GM21423 (cell line): ENCODE measurements around the gene EML1.

Experiments
- ATAC-seq: cut with Tn5 transposase; IDR thresholded peaks from one replicate; pipeline ENCODE4 v1.9.1; 2021; ENCODE audit warnings: mild to moderate bottlenecking, moderate library complexity; ENCODE audit not compliant: unreplicated experiment

The EML1 gene

DNA sequence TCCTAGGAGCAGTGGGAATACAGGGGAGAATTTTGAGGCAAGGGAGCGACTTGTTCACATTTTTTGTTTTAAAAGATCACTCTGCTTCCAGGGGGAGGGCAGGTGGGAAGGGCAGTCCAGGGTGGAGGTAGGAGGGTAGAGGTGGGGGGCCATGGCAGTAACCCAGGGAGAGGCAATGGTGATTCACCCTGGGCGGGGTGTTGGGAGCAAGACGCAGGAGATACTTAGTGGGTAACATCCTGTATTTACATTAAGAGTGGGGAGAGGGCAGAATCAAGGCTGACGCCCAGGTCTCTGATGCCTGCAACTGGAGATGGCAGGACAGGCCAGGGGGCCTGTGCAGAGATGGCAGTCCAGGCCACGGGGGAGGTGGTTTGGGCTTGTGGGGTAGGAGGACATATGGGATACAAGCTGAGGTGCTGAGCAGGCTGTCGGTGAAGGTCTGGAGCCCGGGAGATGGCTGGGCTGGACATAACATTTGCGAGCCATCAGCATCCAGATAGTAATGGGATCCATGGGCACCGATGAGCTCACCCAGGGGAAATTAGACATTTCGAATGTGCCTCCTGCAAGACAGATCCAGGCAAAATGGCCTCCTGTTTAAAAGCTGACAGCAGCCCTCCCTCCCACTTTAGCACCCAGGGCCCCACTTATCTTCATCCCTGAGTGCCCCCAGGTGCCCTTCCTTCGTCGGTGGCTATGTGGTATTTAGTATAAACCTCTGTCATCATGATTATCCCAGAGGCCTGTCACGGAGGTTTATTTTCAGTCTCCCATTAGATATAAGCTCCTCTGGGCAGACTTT is 9.3 kb downstream of the EML1 start:
- ATAC-seq, result no peak

GRCh38 chr14:99803106-99803775 is 10.0 kb downstream of the EML1 start:
- ATAC-seq, result no peak

- ATAC-seq, result no peak
These were observed 10.6 kb downstream of the EML1 start for GRCh38 chr14:99803803-99804202.

- no peak for ATAC-seq
These were observed 12.7 kb downstream of the EML1 start for GRCh38 chr14:99805757-99806439.

GRCh38 chr14:99806836-99807235 is 13.6 kb downstream of the EML1 start:
- ATAC-seq, result no peak

DNA sequence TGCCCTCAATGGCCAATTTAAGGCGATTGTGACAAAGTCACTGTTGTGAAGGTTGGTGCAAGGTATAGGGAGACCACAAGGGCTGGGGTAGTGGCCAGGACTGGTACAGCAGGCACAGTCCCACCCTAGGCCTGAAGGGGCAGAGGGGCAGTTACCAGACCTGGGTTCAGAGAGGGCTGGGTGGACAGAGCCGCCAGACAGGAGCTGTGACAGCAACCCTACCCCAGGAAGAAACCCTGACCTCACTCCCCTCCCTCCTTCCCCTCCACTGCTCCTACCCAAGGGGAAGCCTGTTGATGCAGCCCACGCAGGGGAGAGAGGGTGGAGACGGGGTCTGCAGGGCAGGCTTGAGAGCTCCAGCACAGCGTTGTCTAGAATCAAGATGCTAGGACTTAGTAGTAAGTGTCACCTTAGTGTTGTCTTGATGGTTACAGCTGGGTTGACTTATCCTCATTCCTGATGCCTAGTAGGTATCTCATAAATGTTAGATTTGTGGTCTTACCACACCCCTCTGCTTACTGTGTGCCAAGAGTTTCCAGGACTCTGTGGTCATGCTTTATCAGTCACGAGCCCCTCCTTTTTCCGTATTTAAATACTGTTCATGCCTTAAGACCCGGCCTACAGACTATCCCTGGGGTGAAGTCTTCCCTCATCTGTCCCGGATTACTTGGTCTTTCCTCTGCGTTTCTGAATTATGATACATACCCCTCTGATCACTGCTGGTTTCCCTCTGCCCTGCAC is 14.4 kb downstream of the EML1 start:
- no peak for ATAC-seq

DNA sequence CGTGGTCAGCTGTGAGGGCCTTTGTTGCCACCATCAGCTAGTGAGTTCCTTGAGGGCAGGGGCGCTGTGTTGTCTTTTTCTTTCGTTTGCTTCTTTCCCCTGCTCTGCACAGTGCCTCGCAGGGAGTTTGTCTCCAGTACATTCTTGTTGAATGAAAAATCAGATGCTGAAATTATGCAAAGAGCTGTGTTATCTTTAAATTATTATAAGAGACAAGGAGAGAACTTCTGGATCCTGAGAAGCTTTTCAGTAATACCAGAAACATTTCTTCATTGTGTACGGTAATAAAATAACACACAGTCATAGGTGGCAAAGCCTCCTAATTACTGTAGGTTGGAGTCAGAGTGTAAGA is 14.9 kb downstream of the EML1 start:
- ATAC-seq, result no peak

GRCh38 chr14:99808515-99808914 is 15.3 kb downstream of the EML1 start:
- no peak for ATAC-seq

DNA sequence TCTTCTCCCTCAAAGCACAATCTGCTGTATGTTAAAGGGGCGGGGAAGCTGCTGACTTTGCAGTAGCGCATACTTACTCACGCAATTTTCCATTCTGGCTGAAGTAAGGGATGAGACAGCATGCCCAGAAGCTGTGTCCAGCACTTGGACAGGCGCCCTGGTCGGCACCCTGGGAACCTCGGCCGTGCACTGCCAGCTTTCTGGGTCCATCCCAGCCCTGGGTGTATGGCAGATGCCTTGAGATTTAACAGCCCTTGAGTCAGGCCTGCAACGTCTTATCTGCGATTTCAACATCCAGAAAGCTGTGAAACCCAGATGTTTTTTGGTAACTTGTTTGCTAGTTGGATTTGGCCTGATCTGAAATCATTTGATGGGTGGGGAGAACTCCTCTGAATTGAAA is 16.1 kb downstream of the EML1 start:
- no peak for ATAC-seq

- ATAC-seq, result no peak
These were observed 16.8 kb downstream of the EML1 start for GRCh38 chr14:99809859-99810558.

DNA sequence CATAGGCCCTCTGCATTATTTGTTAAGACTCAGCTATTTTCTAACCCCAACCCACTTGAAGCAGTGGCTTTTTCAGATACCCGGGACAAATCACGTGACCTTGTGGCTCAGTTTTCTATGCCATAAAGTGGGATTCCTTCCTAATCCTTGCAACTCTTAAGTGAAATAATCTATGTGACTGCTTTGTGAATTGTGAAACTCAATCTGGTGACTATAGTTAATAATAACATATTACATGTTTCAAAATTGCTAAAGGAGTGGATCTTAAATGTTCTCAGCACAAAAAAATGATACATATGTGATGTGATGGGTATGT is 17.3 kb downstream of the EML1 start:
- ATAC-seq, result no peak

GRCh38 chr14:99812096-99812750 is 19.0 kb downstream of the EML1 start:
- ATAC-seq, result no peak

GRCh38 chr14:99812892-99813291 is 19.7 kb downstream of the EML1 start:
- no peak for ATAC-seq

- ATAC-seq, result no peak
These were observed 22.5 kb downstream of the EML1 start for GRCh38 chr14:99815696-99816095.

- ATAC-seq, result no peak
These were observed 23.0 kb downstream of the EML1 start for GRCh38 chr14:99816217-99816616.

GRCh38 chr14:99816642-99817041 is 23.4 kb downstream of the EML1 start:
- no peak for ATAC-seq

DNA sequence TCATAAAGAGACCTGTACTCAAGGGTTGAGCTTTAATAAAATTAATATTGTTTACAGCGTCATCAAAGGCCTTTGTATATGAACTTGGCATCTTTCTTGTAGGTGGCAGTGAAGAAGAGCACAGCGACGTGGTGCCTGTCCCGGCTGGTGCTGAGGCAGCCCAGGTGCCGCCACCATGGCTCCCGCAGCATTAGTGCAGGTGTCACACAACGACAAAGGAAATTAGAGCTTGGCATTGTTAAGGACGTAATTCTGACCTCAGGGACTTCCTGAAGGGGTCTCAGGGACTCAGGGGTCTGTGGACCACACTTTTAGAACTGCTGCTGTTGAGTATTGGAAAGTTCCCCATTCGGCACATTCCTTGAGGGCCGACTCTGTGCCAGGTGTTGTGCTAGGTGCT is 24.1 kb downstream of the EML1 start:
- no peak for ATAC-seq

DNA sequence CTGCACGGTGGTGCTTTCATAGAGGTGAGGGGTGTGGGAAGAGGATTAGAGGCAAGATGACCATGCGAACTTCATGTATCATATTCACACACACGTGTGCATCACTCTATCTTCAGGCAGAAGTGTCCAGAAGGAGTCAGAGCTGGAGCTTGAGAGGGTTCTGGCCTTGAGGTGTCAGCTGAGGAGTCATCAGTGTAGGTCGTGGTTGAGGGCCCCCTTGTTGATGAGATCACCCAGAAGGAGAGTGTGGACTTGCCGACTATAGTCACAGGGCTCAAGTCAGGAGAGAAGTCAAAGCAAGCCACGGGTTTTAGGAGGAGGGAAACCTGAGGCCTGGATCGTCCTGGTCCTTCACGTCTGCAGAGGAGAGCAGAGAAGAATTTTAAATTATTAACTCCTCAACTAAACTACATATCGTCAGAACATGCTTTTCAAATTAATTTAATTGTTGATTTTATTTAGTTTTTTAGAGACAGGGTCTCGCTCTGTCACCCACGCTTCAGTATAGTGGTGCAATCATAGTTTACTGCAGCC is 25.4 kb downstream of the EML1 start:
- ATAC-seq, result no peak

- no peak for ATAC-seq
These were observed 26.3 kb downstream of the EML1 start for GRCh38 chr14:99819514-99819913.

DNA sequence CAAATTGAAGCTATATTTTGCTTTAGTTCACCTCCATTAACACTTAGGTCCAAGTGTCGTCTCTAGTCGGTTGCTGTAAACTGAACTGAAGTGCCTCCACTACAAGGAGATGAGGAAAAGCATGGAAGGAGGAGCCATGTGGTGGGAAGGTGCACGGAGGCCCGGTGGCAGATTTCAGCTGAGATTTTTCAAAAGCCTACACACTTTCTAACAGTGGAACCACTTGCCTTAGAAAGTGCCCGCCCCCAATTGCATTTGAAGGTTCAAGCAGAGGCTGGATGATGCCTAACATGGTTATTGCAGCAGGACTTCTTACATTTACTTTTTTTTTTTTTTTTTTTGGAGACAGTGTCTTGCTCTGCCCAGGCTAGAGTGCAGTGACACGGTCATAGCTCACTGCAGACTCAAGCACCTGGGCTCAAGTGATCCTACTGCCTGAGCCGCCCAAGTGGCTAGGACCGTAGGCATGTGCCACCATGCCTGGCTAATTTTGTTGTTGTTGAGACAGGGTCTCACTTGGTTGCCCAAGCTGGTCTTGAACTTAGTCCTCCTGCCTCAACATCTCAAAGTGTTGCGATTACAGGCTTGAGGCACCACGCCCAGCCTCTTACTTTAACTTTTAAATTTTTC is 27.6 kb downstream of the EML1 start:
- no peak for ATAC-seq
